OCI-LY1 (cell line): Measurements from ENCODE around the gene POC1A.

Source experiments
- H2AFZ ChIP-seq: fragments of 200-600 bp; sonication (generic), shearing (Covaris generic); 2 replicates; pipeline ENCODE4 v1.6.0; 2014; ENCODE audit warnings: antibody characterized with exemption, mild to moderate bottlenecking, low read length
- H3F3A ChIP-seq: fragments of 200-600 bp; sonication (generic), shearing (Covaris generic); 2 replicates; pipeline ENCODE4 v1.6.0; 2014; ENCODE audit warnings: mild to moderate bottlenecking, antibody characterized with exemption, low read length, moderate library complexity; ENCODE audit not compliant: insufficient read depth
- H3K27ac ChIP-seq: fragments of 200-600 bp; sonication (generic); 2 replicates; pipeline ENCODE4 v1.5.1; 2014; ENCODE audit warnings: low read length, mixed run types, mild to moderate bottlenecking, low read depth; ENCODE audit not compliant: poor library complexity, severe bottlenecking
- H3K27me3 ChIP-seq: fragments of 200-600 bp; sonication (generic); 2 replicates; pipeline ENCODE4 v1.6.0; 2014; ENCODE audit warnings: antibody characterized with exemption, mild to moderate bottlenecking, low read length, moderate library complexity; ENCODE audit not compliant: insufficient read depth
- H3K36me3 ChIP-seq: fragments of 200-600 bp; sonication (generic); 2 replicates; pipeline ENCODE4 v1.6.1; 2014; ENCODE audit warnings: mild to moderate bottlenecking, antibody characterized with exemption, low read length, moderate library complexity, mixed read lengths; ENCODE audit not compliant: insufficient read depth
- H3K4me1 ChIP-seq: fragments of 200-600 bp; sonication (generic); 2 replicates; pipeline ENCODE4 v1.5.1; 2014; ENCODE audit warnings: mild to moderate bottlenecking, low read length, moderate library complexity; ENCODE audit not compliant: insufficient read depth, severe bottlenecking
- H3K4me2 ChIP-seq: fragments of 200-600 bp; sonication (generic), shearing (Covaris generic); 2 replicates; pipeline ENCODE4 v1.6.1; 2014; ENCODE audit warnings: low read length
- H3K4me3 ChIP-seq: fragments of 200-600 bp; sonication (generic); 2 replicates; pipeline ENCODE4 v1.5.1; 2014; ENCODE audit warnings: low read length, low read depth, mild to moderate bottlenecking, mixed read lengths; ENCODE audit not compliant: poor library complexity, severe bottlenecking
- H3K79me2 ChIP-seq: fragments of 200-600 bp; shearing (Covaris generic); 2 replicates; pipeline ENCODE4 v1.6.1; 2016; ENCODE audit warnings: mixed run types, low read length, mixed read lengths; ENCODE audit not compliant: insufficient read depth
- H3K9ac ChIP-seq: fragments of 200-600 bp; sonication (generic), shearing (Covaris generic); 2 replicates; pipeline ENCODE4 v1.6.1; 2014; ENCODE audit warnings: mild to moderate bottlenecking, low read length, mixed read lengths
- H3K9me2 ChIP-seq: fragments of 200-600 bp; sonication (generic), shearing (Covaris generic); 2 replicates; pipeline ENCODE4 v1.6.1; 2014; ENCODE audit warnings: low read depth, mild to moderate bottlenecking, low read length, mixed read lengths
- H3K9me3 ChIP-seq: fragments of 200-600 bp; shearing (Covaris generic); 2 replicates; pipeline ENCODE4 v1.6.1; 2014; ENCODE audit warnings: low read length, mixed read lengths
- H4K20me1 ChIP-seq: fragments of 200-600 bp; sonication (generic), shearing (Covaris generic); 2 replicates; pipeline ENCODE4 v1.6.0; 2016; ENCODE audit warnings: mild to moderate bottlenecking, low read length; ENCODE audit not compliant: insufficient read depth
- EZH2 ChIP-seq: fragments of 200-600 bp; sonication (generic), shearing (Covaris generic); IDR thresholded peaks from 2 replicates; pipeline ENCODE4 v1.8.0; 2017; ENCODE audit warnings: borderline replicate concordance, mixed run types, mild to moderate bottlenecking, antibody characterized with exemption, low read length, moderate library complexity, mixed read lengths
- TF ChIP-seq, protein P1 (sequence below): fragments of 200-600 bp; sonication (generic), shearing (Covaris generic); IDR thresholded peaks from 2 replicates; pipeline ENCODE4 v1.5.1; 2017; ENCODE audit warnings: mild to moderate bottlenecking, antibody characterized with exemption, low read length, moderate library complexity, mixed read lengths

The POC1A gene

DNA sequence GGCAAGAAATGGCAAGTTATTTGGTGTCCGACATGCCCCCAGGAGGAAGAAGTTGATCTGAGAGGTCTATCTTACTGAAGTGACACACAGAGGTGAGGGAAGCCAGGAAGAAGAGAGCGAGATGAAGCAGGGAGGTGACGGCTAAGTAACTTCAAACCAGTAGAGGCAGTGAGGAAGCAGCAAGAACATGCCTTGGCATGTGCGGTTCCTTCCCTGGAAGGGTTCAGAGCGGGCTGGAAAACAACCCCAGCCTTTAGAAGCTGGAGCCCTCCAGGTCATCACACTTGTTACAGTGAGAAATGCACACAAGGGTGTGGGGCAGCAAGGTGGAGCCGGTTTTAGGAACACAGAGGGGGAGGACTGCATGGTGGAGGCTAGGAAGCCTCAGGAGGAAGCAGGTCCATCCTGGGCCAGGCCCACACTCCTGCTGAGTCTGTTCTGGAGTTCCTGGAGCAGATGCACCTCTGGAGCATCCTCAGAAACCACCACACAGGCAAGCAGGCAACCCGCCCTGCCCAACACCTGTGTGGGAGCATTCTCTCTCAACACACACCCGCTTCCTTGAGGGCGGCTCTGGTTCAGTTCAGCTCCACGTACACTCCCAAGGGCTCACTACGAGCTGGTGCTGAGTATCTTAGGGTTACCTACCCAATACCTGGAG lies 47.1 kb downstream of the POC1A start:
- H3K36me3 ChIP-seq, result peaks cover 22% of the 10 kb centered on the region
- no peak overlapping the region for H3K4me3 ChIP-seq
- H3K79me2 ChIP-seq, result no peaks in the 10 kb centered on the region
- no peaks in the 10 kb centered on the region for H4K20me1 ChIP-seq
- H3K27ac ChIP-seq, result no peak overlapping the region
- no peak overlapping the region for H2AFZ ChIP-seq
- no peak overlapping the region for H3K4me2 ChIP-seq
- no peaks in the 10 kb centered on the region for H3K4me1 ChIP-seq
- no peak overlapping the region for H3K9ac ChIP-seq
- TF ChIP-seq EZH2, result no peak
- TF ChIP-seq, protein P1, sequence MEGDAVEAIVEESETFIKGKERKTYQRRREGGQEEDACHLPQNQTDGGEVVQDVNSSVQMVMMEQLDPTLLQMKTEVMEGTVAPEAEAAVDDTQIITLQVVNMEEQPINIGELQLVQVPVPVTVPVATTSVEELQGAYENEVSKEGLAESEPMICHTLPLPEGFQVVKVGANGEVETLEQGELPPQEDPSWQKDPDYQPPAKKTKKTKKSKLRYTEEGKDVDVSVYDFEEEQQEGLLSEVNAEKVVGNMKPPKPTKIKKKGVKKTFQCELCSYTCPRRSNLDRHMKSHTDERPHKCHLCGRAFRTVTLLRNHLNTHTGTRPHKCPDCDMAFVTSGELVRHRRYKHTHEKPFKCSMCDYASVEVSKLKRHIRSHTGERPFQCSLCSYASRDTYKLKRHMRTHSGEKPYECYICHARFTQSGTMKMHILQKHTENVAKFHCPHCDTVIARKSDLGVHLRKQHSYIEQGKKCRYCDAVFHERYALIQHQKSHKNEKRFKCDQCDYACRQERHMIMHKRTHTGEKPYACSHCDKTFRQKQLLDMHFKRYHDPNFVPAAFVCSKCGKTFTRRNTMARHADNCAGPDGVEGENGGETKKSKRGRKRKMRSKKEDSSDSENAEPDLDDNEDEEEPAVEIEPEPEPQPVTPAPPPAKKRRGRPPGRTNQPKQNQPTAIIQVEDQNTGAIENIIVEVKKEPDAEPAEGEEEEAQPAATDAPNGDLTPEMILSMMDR, result no peak
- no peaks in the 10 kb centered on the region for H3K27me3 ChIP-seq
- H3K9me2 ChIP-seq, result no peaks in the 10 kb centered on the region
- H3K9me3 ChIP-seq, result peaks cover 4% of the 10 kb centered on the region
- no peaks in the 10 kb centered on the region for H3F3A ChIP-seq

DNA sequence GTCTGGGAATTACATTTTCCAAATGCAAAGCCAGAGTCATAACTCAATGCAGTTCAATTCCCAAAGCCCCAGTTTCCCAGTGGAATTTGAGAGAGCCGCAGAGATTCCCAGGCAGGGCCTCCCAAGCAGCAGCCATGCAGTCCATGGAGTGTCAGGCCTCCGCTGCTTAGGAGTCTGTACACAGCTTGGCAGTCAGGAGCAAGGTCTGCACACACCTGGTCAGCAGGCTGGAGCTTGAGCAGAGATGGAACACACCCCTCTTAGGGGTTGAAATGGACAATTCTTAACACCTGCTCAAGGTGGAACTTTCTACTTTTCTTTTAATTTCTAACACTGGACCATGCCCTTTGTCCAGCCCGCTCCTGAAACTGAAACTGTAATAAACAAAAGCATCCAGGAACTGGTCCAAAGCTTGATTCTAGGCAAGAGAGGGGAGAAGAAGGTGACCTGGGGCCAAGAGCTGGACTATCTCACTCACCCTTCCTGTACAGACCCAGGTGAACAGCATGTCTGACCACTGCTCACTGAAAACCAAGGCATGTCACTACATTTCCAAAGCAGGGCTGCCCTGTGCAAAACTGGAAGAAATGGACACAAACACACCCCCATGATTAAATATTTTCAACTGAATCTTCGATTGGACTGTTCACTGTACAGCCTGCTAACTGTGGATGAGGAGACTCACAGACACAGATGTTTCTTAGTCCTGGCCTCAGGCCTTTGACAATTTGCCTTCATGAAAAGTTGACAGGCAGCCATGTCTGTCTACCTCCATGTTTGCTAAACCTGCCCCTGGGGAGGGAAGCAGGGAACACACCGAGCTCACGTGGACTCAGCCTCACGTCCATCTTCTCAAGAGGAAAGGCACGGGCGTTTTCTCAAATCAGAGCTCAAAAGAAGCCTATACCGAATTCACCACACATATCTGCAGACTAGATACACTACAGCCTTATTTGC lies 49.3 kb downstream of the POC1A start:
- Histone ChIP-seq H3K79me2 (no peaks in the 10 kb centered on the region), H3K27ac (no peak overlapping the region), H3K9me3 (peaks cover 17% of the 10 kb centered on the region), H2AFZ (no peak overlapping the region), H3K9me2 (no peaks in the 10 kb centered on the region), H3K4me3 (no peak overlapping the region), H3K9ac (no peak overlapping the region), H3F3A (no peaks in the 10 kb centered on the region), H4K20me1 (no peaks in the 10 kb centered on the region), H3K4me1 (no peaks in the 10 kb centered on the region), H3K4me2 (no peak overlapping the region), H3K27me3 (no peaks in the 10 kb centered on the region), H3K36me3 (peaks cover 25% of the 10 kb centered on the region)
- no peak for TF ChIP-seq EZH2
- TF ChIP-seq, protein P1, result no peak

DNA sequence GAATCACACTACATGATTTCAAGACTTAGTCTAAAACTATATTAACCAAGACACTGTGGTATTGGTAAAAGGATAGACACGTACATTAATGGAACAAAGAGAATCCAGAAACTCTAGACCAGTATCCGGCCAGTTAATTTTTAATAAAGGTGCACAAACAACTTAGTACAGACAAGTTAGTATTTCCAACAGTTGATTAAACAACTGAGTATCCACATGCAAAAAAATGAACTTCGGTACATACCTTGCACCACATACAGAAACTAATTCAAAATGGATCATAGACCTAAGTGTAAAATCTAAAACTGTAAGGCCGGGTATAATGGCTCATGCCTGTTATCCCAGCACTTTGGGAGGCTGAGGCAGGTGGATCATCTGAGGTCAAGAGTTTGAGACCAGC lies 51.3 kb downstream of the POC1A start:
- no peaks in the 10 kb centered on the region for H3K27me3 ChIP-seq
- TF ChIP-seq, protein P1, result no peak
- TF ChIP-seq EZH2, result no peak
- H4K20me1 ChIP-seq, result no peaks in the 10 kb centered on the region
- H3K9ac ChIP-seq, result no peak overlapping the region
- peaks cover 17% of the 10 kb centered on the region for H3K9me3 ChIP-seq
- H3K4me2 ChIP-seq, result no peak overlapping the region
- H3K79me2 ChIP-seq, result no peaks in the 10 kb centered on the region
- H3K36me3 ChIP-seq, result peaks cover 27% of the 10 kb centered on the region
- H3F3A ChIP-seq, result no peaks in the 10 kb centered on the region
- no peak overlapping the region for H3K4me3 ChIP-seq
- no peaks in the 10 kb centered on the region for H3K4me1 ChIP-seq
- no peak overlapping the region for H3K27ac ChIP-seq
- no peak overlapping the region for H2AFZ ChIP-seq
- no peaks in the 10 kb centered on the region for H3K9me2 ChIP-seq
